ENCODE data around the gene JSRP1.

The JSRP1 gene

GRCh38 chr19:2280633-2281264 lies 24.5 kb upstream of the JSRP1 start:
- H3K27ac ChIP-seq (ENCODE audit: low read length): no peak overlapping the region
- H3K9me3 ChIP-seq (ENCODE audit: control insufficient read depth, low read depth, low read length): no peaks in the 10 kb centered on the region
- H3K36me3 ChIP-seq (ENCODE audit: control insufficient read depth, low read depth, low read length): no peaks in the 10 kb centered on the region
- H3K27me3 ChIP-seq (ENCODE audit: control insufficient read depth, insufficient read depth, low read length): peaks cover 20% of the 10 kb centered on the region
- H3K4me1 ChIP-seq (ENCODE audit: control insufficient read depth, low read depth, low read length): no peaks in the 10 kb centered on the region
- H3K9ac ChIP-seq (ENCODE audit: low read length): no peak overlapping the region
- H3K4me3 ChIP-seq (ENCODE audit: low read length): no peak overlapping the region

GRCh38 chr19:2278459-2279158 lies 22.4 kb upstream of the JSRP1 start:
- Histone ChIP-seq H3K27ac (ENCODE audit: low read length) (no peak overlapping the region), H3K9ac (ENCODE audit: low read length) (no peak overlapping the region), H3K4me3 (ENCODE audit: low read length) (no peak overlapping the region), H3K27me3 (ENCODE audit: control insufficient read depth, insufficient read depth, low read length) (peaks cover 20% of the 10 kb centered on the region), H3K4me1 (ENCODE audit: control insufficient read depth, low read depth, low read length) (no peaks in the 10 kb centered on the region), H3K9me3 (ENCODE audit: control insufficient read depth, low read depth, low read length) (no peaks in the 10 kb centered on the region), H3K36me3 (ENCODE audit: control insufficient read depth, low read depth, low read length) (no peaks in the 10 kb centered on the region)

DNA sequence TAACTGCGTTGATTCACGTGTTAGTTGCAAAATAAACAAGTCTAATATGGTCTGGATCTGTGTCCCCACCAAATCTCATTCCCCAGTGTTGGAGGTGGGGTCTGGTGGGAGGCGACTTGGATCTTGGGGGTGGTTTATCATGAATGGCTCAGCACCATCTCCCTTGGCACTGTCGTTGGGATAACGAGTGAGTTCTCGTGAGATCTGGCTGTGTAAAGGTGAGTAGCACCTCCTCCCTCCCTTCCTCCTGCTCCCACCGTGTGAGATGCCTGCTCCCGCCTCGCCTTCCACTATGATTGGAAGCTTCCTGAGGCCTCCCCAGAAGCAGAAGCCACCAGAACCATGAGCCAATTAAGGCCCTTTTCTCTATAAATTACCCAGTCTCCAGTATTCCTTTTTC lies 20.9 kb upstream of the JSRP1 start:
- Histone ChIP-seq H3K9ac (ENCODE audit: low read length) (no peak overlapping the region), H3K4me1 (ENCODE audit: control insufficient read depth, low read depth, low read length) (peaks cover 3% of the 10 kb centered on the region), H3K9me3 (ENCODE audit: control insufficient read depth, low read depth, low read length) (no peaks in the 10 kb centered on the region), H3K36me3 (ENCODE audit: control insufficient read depth, low read depth, low read length) (peaks cover 7% of the 10 kb centered on the region), H3K27me3 (ENCODE audit: control insufficient read depth, insufficient read depth, low read length) (peaks cover 7% of the 10 kb centered on the region), H3K27ac (ENCODE audit: low read length) (no peak overlapping the region), H3K4me3 (ENCODE audit: low read length) (no peak overlapping the region)

DNA sequence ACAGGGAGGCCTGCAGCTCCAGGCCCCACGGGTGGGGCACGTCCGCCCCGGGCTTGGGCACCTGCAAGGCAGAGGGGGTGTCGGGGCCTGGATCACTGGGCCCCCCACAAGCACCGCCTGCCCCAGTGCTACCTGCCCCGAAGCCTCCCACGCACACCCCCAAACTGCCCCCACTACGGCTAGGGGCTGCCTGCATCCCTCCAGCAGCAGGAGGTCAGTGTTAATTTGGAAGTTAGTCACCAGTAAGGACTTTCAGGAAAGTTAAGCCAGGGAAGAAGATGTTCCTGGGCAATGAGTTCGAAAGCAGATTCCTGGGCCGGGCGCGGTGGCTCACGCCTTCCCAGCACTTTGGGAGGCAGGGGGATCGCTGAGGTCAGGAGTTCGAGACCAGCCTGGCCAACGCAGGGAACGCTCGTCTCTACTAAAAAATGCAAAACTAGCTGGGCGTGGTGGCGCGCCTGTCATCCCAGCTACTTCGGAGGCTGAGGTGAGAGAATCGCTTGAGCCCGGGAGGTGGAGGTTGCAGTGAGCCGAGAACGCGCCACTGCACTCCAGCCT lies 20.3 kb upstream of the JSRP1 start:
- H3K4me1 ChIP-seq (ENCODE audit: control insufficient read depth, low read depth, low read length): peaks cover 3% of the 10 kb centered on the region

DNA sequence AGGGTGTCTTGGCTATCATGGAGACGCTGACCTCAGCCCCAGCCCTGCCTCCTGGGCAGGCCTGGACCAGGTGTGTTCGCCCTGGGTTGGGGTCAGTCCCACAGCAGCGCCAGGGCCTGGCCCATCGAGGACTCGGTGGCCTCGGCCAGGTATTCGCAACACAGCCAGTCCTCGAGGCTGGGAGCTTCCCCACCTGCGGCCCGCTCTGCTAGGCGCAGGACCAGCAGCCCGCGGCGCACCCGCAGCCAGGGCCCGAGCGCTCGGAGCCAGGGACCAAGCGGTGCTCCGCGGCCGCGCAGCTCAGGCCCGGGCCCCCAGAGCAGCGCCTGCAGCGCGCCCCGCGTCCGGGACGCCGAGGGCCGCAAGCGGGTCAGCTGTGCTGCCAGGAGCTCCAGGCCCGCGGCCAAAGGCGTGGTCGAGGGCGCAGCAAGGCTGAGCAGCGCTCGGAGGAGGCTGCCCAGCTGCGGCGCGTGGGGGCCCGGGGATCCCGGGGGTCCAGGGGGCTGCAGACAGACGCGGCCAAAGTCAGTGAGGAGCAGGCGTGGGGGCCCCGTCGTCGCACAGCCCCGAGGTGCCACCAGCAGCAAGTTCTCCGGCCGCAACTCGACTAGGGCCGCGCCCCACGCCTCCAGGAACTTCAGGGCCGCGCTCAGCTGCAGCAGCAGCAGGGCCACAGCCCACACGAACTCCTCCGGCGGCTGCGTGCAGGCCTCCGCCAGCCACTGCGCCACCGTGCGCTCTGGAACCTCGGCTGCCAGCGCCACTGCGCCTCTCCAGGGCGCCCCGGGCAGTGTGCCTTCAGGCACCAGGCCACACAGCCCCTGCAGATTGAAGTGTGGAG lies 19.6 kb upstream of the JSRP1 start:
- Histone ChIP-seq H3K27me3 (ENCODE audit: control insufficient read depth, insufficient read depth, low read length) (no peaks in the 10 kb centered on the region), H3K4me3 (ENCODE audit: low read length) (no peak overlapping the region), H3K27ac (ENCODE audit: low read length) (no peak overlapping the region), H3K4me1 (ENCODE audit: control insufficient read depth, low read depth, low read length) (peaks cover 3% of the 10 kb centered on the region), H3K36me3 (ENCODE audit: control insufficient read depth, low read depth, low read length) (peaks cover 12% of the 10 kb centered on the region), H3K9me3 (ENCODE audit: control insufficient read depth, low read depth, low read length) (no peaks in the 10 kb centered on the region), H3K9ac (ENCODE audit: low read length) (no peak overlapping the region)

More for the DNA sequence above, 20.3 kb upstream of the JSRP1 start:
- peaks cover under 1% of the 10 kb centered on the region for H3K27me3 ChIP-seq (ENCODE audit: control insufficient read depth, insufficient read depth, low read length)
- H3K27ac ChIP-seq (ENCODE audit: low read length): no peak overlapping the region
- H3K9ac ChIP-seq (ENCODE audit: low read length): no peak overlapping the region
- H3K36me3 ChIP-seq (ENCODE audit: control insufficient read depth, low read depth, low read length): peaks cover 12% of the 10 kb centered on the region
- no peak overlapping the region for H3K4me3 ChIP-seq (ENCODE audit: low read length)
- no peaks in the 10 kb centered on the region for H3K9me3 ChIP-seq (ENCODE audit: control insufficient read depth, low read depth, low read length)

GRCh38 chr19:2274931-2275535 lies 18.8 kb upstream of the JSRP1 start:
- Histone ChIP-seq H3K9me3 (ENCODE audit: control insufficient read depth, low read depth, low read length) (no peaks in the 10 kb centered on the region), H3K9ac (ENCODE audit: low read length) (no peak overlapping the region), H3K4me1 (ENCODE audit: control insufficient read depth, low read depth, low read length) (peaks cover 3% of the 10 kb centered on the region), H3K27ac (ENCODE audit: low read length) (no peak overlapping the region), H3K4me3 (ENCODE audit: low read length) (no peak overlapping the region), H3K36me3 (ENCODE audit: control insufficient read depth, low read depth, low read length) (peaks cover 12% of the 10 kb centered on the region), H3K27me3 (ENCODE audit: control insufficient read depth, insufficient read depth, low read length) (no peaks in the 10 kb centered on the region)

DNA sequence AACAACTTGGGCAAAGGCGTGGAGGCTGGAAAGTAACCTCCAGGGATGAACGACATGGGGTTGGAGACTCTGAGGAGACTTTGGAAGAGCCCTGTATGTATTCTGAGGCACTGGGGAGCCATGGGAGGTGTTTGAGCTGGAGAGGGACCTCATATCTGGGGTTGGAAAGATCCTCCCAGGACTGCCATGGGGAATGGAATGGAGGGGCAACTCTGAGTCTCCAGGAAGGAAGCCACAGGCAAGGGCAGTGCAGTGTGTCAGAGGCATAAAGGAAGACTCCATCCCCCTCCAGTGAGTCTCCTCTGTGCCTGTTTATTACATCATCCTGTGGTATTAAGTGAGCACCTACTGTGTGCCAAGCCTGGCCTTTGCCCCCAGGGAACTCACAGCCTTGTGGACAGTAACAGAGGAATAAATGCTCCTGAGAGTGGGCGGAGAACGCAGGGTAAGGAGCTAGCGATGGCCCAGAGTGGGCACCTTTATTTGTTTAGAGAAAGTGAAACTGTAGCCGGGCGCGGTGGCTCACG lies 18.0 kb upstream of the JSRP1 start:
- Histone ChIP-seq H3K27me3 (ENCODE audit: control insufficient read depth, insufficient read depth, low read length) (no peaks in the 10 kb centered on the region), H3K4me3 (ENCODE audit: low read length) (no peak overlapping the region), H3K27ac (ENCODE audit: low read length) (no peak overlapping the region), H3K4me1 (ENCODE audit: control insufficient read depth, low read depth, low read length) (peaks cover 3% of the 10 kb centered on the region), H3K9me3 (ENCODE audit: control insufficient read depth, low read depth, low read length) (no peaks in the 10 kb centered on the region), H3K36me3 (ENCODE audit: control insufficient read depth, low read depth, low read length) (peaks cover 12% of the 10 kb centered on the region), H3K9ac (ENCODE audit: low read length) (no peak overlapping the region)

- no peak overlapping the region for H3K27ac ChIP-seq (ENCODE audit: low read length)
- peak overlapping the region; percentile 45 for H3K4me3 ChIP-seq (ENCODE audit: low read length)
Observed at GRCh38 chr19:2273356-2274184, 17.4 kb upstream of the JSRP1 start.

DNA sequence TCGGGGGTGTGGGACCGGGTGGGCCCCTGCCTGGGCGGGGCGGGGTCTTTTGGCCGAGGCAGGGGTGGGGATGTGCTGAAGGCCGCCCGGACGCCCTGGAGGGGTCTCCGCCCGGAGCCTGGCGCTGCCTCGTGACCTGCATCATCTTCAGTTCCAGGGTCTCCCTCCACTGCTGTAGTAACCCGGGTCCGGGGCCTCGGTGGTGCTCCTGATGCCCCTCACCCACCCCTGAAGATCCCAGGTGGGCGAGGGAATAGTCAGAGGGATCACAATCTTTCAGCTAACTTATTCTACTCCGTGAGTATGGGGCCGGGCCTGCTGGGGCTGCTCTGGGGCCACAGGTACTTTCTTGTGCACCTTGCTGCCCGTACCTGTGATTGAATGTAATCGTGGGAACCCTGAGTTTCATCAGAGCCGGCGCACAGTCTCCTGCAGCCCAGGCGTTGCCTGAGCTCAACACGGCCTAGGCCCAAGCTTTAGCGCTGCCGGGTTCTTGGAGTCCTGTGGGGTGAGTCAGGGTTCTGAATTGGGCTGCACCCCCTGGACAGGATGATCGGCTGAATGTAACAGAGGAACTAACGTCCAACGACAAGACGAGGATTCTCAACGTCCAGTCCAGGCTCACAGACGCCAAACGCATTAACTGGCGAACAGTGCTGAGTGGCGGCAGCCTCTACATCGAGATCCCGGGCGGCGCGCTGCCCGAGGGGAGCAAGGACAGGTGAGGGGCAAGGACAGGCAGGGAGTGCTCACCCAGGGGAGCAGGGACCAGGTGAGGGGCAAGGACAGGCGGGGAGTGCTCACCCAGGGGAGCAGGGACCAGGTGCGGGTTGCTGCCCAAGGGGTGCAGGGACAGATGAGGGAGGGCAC lies 15.3 kb upstream of the JSRP1 start:
- Histone ChIP-seq H3K4me1 (ENCODE audit: control insufficient read depth, low read depth, low read length) (peaks cover 3% of the 10 kb centered on the region), H3K36me3 (ENCODE audit: control insufficient read depth, low read depth, low read length) (peaks cover 12% of the 10 kb centered on the region), H3K9me3 (ENCODE audit: control insufficient read depth, low read depth, low read length) (no peaks in the 10 kb centered on the region), H3K27ac (ENCODE audit: low read length) (no peak overlapping the region), H3K27me3 (ENCODE audit: control insufficient read depth, insufficient read depth, low read length) (no peaks in the 10 kb centered on the region), H3K4me3 (ENCODE audit: low read length) (peak overlapping the region; percentile 91), H3K9ac (ENCODE audit: low read length) (peak overlapping the region; percentile 92)

More at GRCh38 chr19:2273356-2274184, 17.4 kb upstream of the JSRP1 start:
- Histone ChIP-seq H3K9ac (ENCODE audit: low read length) (no peak overlapping the region), H3K36me3 (ENCODE audit: control insufficient read depth, low read depth, low read length) (peaks cover 12% of the 10 kb centered on the region), H3K27me3 (ENCODE audit: control insufficient read depth, insufficient read depth, low read length) (no peaks in the 10 kb centered on the region), H3K4me1 (ENCODE audit: control insufficient read depth, low read depth, low read length) (peaks cover 3% of the 10 kb centered on the region), H3K9me3 (ENCODE audit: control insufficient read depth, low read depth, low read length) (no peaks in the 10 kb centered on the region)
